ENCODE data around the gene TAOK2.
"Not testable (repeated sequence)": the region's sequence is repeated elsewhere in the genome, so short reads cannot be mapped to it uniquely, and the experiment has no call there.

TAOK2 gene

GRCh38 chr16:30002614-30003346 is 29.1 kb downstream of the TAOK2 start:
- in situ Hi-C loops (cut with MboI; ENCODE audit: low sequenced_read_pairs) = no loop called here

GRCh38 chr16:30003670-30004423 is 30.2 kb downstream of the TAOK2 start:
- in situ Hi-C loops (cut with MboI; ENCODE audit: low sequenced_read_pairs) = no loop called here

GRCh38 chr16:30004424-30004776 is 30.7 kb downstream of the TAOK2 start:
- in situ Hi-C loops (cut with MboI; ENCODE audit: low sequenced_read_pairs) = no loop called here

GRCh38 chr16:30004811-30005242 is 31.2 kb downstream of the TAOK2 start:
- in situ Hi-C loops (cut with MboI; ENCODE audit: low sequenced_read_pairs) = no loop called here

- in situ Hi-C loops (cut with MboI; ENCODE audit: low sequenced_read_pairs) = no loop called here
Measured at GRCh38 chr16:30005341-30006094, 31.9 kb downstream of the TAOK2 start.

GRCh38 chr16:30006095-30006473 is 32.4 kb downstream of the TAOK2 start:
- in situ Hi-C loops (cut with MboI; ENCODE audit: low sequenced_read_pairs) = no loop called here

- in situ Hi-C loops (cut with MboI; ENCODE audit: low sequenced_read_pairs) = no loop called here
Measured at GRCh38 chr16:30006659-30007377, 33.1 kb downstream of the TAOK2 start.

GRCh38 chr16:30007378-30007895 is 33.8 kb downstream of the TAOK2 start:
- in situ Hi-C loops (cut with MboI; ENCODE audit: low sequenced_read_pairs) = no loop called here

GRCh38 chr16:30009085-30009862 is 35.6 kb downstream of the TAOK2 start:
- in situ Hi-C loops (cut with MboI; ENCODE audit: low sequenced_read_pairs) = no loop called here

- in situ Hi-C loops (cut with MboI; ENCODE audit: low sequenced_read_pairs) = no loop called here
Measured at GRCh38 chr16:30009990-30010843, 36.5 kb downstream of the TAOK2 start.

GRCh38 chr16:30010844-30011713 is 37.4 kb downstream of the TAOK2 start, which contains the start of gene DOC2A:
Gene DOC2A, minus strand, starts transcription at chr16:30011027. Its CDS starts 805 bp downstream, at chr16:30010222.
- in situ Hi-C loops (cut with MboI; ENCODE audit: low sequenced_read_pairs) = no loop called here

- in situ Hi-C loops (cut with MboI; ENCODE audit: low sequenced_read_pairs) = no loop called here
Measured at GRCh38 chr16:30011714-30012504, 38.2 kb downstream of the TAOK2 start.

GRCh38 chr16:30012598-30012997 is 38.9 kb downstream of the TAOK2 start:
- in situ Hi-C loops (cut with MboI; ENCODE audit: low sequenced_read_pairs) = not testable (repeated sequence)

GRCh38 chr16:30015450-30015849 is 41.8 kb downstream of the TAOK2 start:
- in situ Hi-C loops (cut with MboI; ENCODE audit: low sequenced_read_pairs) = not testable (repeated sequence)

GRCh38 chr16:30016555-30017276 is 43.0 kb downstream of the TAOK2 start:
- in situ Hi-C loops (cut with MboI; ENCODE audit: low sequenced_read_pairs) = no loop called here

- in situ Hi-C loops (cut with MboI; ENCODE audit: low sequenced_read_pairs) = no loop called here
Measured at GRCh38 chr16:30017277-30017656, 43.6 kb downstream of the TAOK2 start.

- in situ Hi-C loops (cut with MboI; ENCODE audit: low sequenced_read_pairs) = not testable (repeated sequence)
Measured at GRCh38 chr16:30017937-30018336, 44.3 kb downstream of the TAOK2 start.

Data from HL-60/S4 treated with phorbol 12-myristate 13-acetate at 8.2 ng/mL for 4 days and 3 days (cell line).